Lower leg skin (tissue), 4 donors: ENCODE data around the gene GPD2. TPM values are rescaled to one million over a fixed set of nuclear protein-coding genes. Genes with fewer than 3 reads are reported as not detected.
"Not testable (repeated sequence)": the region's sequence is repeated elsewhere in the genome, so short reads cannot be mapped to it uniquely, and the experiment has no call there.

Experiments
- DNase-seq, 2 donors: peaks; one replicate each; pipeline ENCODE4 v3.0.0-alpha.2; 2019; ENCODE audit warnings: low spot score in 2 of 2
- H3K4me3 ChIP-seq: fragments of 200-600 bp; sonication (generic); 2 replicates; pipeline ENCODE4 v1.5.1; 2017; ENCODE audit warnings: mild to moderate bottlenecking, low read depth; ENCODE audit not compliant: poor library complexity, severe bottlenecking
- CTCF ChIP-seq, 3 donors: fragments of 450-650 bp; IDR thresholded peaks; one replicate each; pipeline ENCODE4 v1.5.1; 2016; ENCODE audit warnings: antibody characterized with exemption in 3 of 3, mild to moderate bottlenecking in 3 of 3, moderate library complexity in 2 of 3
- POLR2A ChIP-seq, 2 donors: fragments of 450-650 bp; IDR thresholded peaks; one replicate each; pipeline ENCODE4 v1.6.1; 2016 to 2017; ENCODE audit warnings: antibody characterized with exemption in 2 of 2, mild to moderate bottlenecking in 1 of 2, moderate library complexity in 1 of 2
- WGBS, 2 donors: methylation state at CpG; one replicate each; pipeline ENCODE4 v1.1.5; 2018; 5-methylcytosine and 5-hydroxymethylcytosine counted together
- intact Hi-C: fragments of 100-400 bp; cut with DNase I; formaldehyde crosslinking; loops from one replicate; pipeline ENCODE4 v1.15.0; 2023; ENCODE audit warnings: low total_unique reads
- total RNA-seq, 4 donors: library from RNA; depleted of rRNA; stranded (reverse); fragments of >200 nt; gene quantifications; one replicate each; pipeline ENCODE4 v1.1.0, GENCODE V29; 2016

Gene GPD2
- total RNA-seq, 4 donors from 2014 or later, result 50.0 to 83.5 (median 64.6) TPM

DNA sequence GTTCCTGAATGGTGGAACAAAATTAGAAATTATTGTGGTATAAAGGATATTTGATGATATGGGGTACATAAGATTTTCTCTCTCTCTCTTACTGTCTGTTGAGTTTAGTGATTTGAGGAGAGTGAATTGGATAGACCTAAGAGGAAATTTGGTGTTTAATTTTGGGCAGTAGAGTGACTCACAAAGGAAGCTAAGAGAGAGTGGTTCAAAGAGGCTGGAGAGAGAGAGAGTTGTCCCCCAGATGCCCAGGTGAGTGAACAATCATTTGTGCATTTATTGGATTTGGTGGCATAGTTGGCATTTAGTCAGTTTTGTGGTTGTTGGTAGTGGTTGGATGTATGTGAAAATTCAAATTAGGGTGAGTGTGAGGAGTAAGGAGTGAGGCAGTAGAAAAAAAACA, 56.8 kb downstream of the GPD2 start:
- TF ChIP-seq CTCF (IDR thresholded peaks at IDR 0.05) (no peak), POLR2A (IDR thresholded peaks at IDR 0.05) (no peak)
- DNase-seq, result no peak
- intact Hi-C loops, result no loop called here
- H3K4me3 ChIP-seq, result no peak overlapping the region

DNA sequence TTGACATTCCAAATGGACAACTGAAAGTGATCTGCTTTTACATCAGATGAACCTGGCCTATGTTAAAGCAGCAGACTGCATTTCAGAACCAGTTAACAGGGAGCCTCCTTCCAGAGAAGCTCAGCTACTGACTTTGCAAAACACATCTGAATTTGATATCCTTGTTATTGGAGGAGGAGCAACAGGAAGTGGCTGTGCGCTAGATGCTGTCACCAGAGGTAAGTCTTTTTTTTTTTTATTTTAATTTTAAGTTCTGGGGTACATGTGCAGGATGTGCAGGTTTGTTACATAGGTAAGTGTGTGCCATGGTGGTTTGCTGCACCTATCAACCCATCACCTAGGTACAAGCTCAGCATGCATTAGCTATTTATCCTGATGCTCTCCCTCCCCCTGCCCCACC, 59.8 kb downstream of the GPD2 start:
- intact Hi-C loops, DNase-seq, H3K4me3 ChIP-seq: not testable (repeated sequence)
- WGBS, 2 donors, result 74 to 88% methylated on average over 1 of the region's 1 CpG

DNA sequence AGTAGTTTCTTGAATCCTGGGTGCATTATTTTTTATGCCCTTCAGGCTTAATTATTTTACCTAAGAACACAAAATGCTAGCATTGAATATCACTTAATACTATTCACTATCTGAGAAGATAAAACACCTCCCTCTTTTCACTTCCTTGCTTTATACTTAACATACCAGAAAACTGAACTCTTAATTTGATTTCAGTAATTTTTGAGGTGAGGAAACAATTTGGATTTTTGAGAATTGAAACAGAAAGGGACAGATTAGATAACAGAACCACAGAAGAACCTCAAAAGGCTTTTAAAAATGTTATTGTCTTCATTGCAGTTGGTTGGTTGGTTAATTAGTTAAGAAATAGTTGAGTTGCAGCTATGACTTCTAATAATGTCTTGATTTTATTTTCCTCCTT, 69.5 kb downstream of the GPD2 start:
- no peak overlapping the region for H3K4me3 ChIP-seq
- intact Hi-C loops, result no loop called here
- TF ChIP-seq CTCF (IDR thresholded peaks at IDR 0.05) (no peak), POLR2A (IDR thresholded peaks at IDR 0.05) (no peak)
- no peak for DNase-seq

GRCh38 chr2:156511122-156511521, 74.9 kb downstream of the GPD2 start:
- intact Hi-C loops, result no loop called here
- DNase-seq, result no peak
- H3K4me3 ChIP-seq, result no peak overlapping the region
- WGBS, 2 donors, result 88 to 92% methylated on average over 1 of the region's 1 CpG
- TF ChIP-seq POLR2A (IDR thresholded peaks at IDR 0.05) (no peak), CTCF (IDR thresholded peaks at IDR 0.05) (no peak)

GRCh38 chr2:156511803-156512202, 75.6 kb downstream of the GPD2 start:
- intact Hi-C loops, result no loop called here
- no peak overlapping the region for H3K4me3 ChIP-seq
- TF ChIP-seq POLR2A (IDR thresholded peaks at IDR 0.05) (no peak), CTCF (IDR thresholded peaks at IDR 0.05) (no peak)
- DNase-seq, result no peak

DNA sequence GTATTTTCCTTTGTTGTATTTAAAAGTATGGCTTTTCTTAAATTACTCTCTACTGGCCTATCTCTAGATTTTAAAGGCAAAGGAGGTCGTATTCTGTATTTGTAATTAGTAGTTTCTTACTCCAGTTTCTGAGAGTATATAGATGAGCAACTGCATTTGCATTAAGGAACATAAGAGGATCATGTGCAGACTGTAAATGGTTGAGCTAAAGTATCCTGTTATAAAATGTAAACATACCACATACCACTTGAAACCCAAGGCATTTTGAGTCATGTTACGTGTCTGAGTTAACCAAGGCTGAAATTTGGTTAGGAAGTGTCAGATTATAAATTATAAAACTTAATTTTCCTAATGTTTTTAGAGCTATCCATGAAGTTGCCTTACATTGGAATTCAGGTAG, 76.3 kb downstream of the GPD2 start:
- DNase-seq, result no peak
- 89 to 97% methylated on average over 2 of the region's 2 CpGs for WGBS, 2 donors
- TF ChIP-seq CTCF (IDR thresholded peaks at IDR 0.05) (no peak), POLR2A (IDR thresholded peaks at IDR 0.05) (no peak)
- intact Hi-C loops, result no loop called here
- no peak overlapping the region for H3K4me3 ChIP-seq
